GM19468 (cell line): ENCODE results near the gene PRND.
"Not testable (repeated sequence)": the region's sequence is repeated elsewhere in the genome, so short reads cannot be mapped to it uniquely, and the experiment has no call there.

Experiments
- ATAC-seq: cut with Tn5 transposase; IDR thresholded peaks from one replicate; pipeline ENCODE4 v1.9.1; 2021; ENCODE audit warnings: mild to moderate bottlenecking, moderate library complexity, moderate number of reproducible peaks; ENCODE audit not compliant: unreplicated experiment; ENCODE audit errors: extremely low read depth

Gene PRND

DNA sequence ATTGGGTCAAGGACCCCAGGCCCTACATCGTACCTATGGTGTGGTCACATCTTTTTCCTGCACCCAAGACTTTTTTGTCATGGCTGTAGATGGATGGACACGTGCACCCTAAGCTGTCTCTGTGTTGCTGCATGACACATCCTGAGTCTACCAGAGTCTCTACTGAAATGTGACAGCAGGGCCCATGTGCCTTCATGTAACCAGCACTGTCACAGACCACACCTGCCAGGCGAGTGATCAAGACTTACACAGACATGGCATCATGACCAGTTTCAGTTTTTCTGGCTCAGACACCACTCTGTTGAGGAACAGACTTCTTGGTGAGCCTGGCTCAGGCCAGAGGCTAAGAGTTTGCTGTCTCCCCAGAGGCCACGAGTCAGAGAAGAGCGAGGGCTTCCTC is 7.6 kb downstream of the PRND start:
- ATAC-seq: no peak

- ATAC-seq: no peak
These were observed 9.1 kb downstream of the PRND start for GRCh38 chr20:4730780-4731179.

DNA sequence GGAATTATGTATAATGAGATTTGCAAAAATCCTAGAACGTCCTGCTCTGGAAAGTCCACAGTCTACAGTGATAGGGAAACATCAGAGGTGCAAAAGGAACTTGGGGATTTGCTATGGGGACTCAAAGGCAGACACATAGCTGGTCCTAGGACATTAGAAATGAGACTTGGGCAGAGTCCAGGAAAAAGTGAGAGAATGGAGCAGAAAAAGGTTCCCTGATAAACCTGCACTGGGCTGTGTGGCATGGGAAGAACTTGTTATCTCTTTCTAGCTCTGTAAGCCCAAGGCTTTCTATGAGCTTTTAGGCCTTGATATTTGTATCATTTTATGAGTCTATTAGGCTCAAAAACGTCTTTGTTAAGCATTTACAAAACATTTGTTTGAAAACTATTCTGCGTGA is 15.2 kb downstream of the PRND start:
- no peak for ATAC-seq

DNA sequence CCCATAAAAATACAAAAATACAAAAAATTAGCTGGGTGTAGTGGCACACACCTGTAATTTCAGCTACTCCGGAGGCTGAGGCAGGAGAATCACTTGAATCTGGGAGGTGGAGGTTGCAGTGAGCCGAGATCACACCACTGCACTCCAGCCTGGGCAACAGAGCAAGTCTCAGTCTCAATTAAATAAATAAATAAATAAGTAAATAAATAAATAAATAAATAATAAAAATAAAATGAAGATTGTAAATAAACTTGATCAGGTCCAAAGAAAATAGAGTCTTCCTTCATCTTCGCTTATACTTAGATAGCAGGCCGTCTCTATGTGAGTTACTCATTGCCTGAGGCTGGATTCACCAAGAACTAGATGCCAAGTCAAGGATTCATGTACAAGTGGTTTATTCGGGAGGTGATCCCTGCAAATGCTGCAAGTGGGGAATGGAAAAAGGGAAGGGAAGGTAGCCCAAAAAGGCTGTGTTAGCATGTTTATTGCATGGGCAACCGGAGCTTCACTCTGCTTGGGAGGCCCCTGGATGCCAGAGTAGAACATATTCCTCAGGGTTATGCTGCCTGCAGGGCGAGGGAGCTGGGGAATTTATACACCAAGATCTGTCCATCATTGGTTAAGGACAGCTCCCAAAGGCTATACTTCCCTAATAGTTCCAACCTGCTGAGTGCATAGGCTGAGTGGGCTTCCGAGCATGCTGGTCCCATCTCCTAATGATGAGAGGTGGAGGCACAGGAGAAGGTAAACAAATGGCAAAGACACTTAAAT is 16.3 kb downstream of the PRND start:
- no peak for ATAC-seq

- no peak for ATAC-seq
These were observed 19.2 kb downstream of the PRND start for GRCh38 chr20:4740774-4741431.

GRCh38 chr20:4748847-4749246 is 27.1 kb downstream of the PRND start:
- no peak for ATAC-seq

- no peak for ATAC-seq
These were observed 27.6 kb downstream of the PRND start for GRCh38 chr20:4749326-4749725.

DNA sequence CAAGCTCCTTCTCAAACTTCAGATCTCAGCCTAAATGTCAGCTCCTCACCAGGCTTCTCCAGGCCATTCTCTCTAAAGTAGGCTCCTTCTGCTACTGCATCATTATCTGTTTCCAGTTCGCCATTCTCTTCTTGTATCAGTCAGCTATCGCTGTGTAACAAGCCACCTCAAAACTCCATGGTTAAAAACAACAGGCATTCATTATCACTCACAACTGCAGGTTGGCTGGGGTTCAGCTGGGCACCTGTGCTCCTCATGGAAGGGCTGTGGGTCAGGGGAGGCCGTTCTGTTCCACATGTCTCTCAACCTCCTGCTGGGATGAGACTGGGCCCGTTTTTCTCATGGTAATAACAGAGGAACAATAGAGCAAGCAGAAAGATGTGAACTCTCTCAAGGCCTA is 28.7 kb downstream of the PRND start:
- ATAC-seq: no peak

- ATAC-seq: not testable (repeated sequence)
These were observed 37.6 kb downstream of the PRND start for GRCh38 chr20:4759100-4759884.

- no peak for ATAC-seq
These were observed 41.6 kb downstream of the PRND start for GRCh38 chr20:4763261-4763660.

GRCh38 chr20:4763723-4764510 is 42.2 kb downstream of the PRND start:
- no peak for ATAC-seq

GRCh38 chr20:4764805-4765204 is 43.1 kb downstream of the PRND start:
- no peak for ATAC-seq

DNA sequence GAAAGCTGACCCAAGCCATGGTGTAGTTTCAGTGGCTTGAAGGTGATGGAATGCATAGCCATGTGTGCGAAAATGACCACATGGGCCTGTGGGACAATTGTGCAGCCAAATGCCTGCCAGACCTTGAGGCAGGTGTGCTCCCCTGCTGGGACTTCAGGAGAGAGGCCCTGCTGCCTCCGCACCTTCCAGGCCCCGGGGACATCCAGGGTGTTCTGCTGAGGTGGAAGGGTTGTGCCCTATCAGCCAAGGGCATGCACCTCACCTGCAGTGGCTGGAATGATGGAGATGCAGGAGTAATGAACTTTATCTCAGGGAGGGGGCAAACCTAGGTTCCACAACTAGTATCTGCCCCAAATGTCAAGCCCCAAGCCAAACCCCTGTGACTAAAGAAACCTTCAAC is 44.0 kb downstream of the PRND start:
- no peak for ATAC-seq

DNA sequence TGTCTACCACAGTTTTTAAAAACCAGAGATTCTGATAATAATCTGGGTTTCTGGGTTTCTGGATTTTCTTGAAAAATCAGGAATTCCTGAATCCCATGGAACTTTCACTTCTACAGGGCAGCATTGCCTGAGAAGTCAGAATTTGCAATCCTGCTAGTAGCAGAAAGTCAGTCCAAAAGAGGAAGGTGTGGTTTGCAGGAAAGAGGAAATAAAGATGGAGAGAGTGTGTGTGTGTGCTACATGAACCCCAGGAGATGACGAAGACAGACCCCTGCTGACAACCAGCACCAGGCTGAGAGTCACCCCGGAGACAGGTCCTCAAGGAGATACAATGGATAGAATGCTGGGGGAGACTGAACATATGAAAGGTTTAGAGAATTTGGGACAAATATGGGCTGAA is 44.9 kb downstream of the PRND start:
- no peak for ATAC-seq

DNA sequence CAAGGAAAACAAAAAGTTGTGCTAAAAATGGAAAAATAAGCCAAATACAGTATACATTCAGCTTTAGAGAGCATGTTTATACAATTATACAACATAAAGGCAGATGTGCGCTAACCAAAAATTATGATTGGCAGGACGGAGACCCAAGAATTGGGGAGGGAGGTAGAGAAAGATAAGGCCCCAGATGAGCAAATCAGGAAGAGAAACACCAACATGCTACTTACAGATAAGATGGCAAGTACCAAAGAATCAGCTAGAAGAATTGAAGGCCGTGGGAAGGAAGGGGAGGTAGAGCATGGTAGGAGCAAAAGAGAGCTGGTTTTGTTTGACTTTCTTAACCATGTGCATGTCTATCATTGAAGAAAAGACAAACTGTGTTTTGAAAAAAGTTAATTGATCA is 45.4 kb downstream of the PRND start:
- no peak for ATAC-seq

GRCh38 chr20:4769328-4769727 is 47.6 kb downstream of the PRND start:
- ATAC-seq: no peak

DNA sequence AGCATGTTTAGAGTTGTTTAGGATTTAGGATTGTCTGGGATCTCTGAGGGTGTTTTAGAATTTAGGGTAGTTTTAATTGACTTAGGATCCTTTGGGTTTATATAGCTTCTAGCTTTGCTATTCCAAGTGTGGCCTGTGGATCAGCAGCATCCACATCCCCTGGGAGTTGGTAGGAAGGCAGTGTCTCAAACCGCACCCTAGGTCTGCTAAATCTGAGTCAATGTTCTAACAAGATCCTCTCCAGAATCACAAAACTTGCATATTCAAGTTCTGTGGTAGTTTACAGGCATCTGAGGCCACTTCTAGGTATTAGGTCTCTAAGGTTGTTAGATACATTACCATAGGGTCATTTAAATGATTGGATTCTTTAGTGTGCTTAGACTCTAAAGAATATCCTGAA is 48.3 kb downstream of the PRND start:
- ATAC-seq: no peak

DNA sequence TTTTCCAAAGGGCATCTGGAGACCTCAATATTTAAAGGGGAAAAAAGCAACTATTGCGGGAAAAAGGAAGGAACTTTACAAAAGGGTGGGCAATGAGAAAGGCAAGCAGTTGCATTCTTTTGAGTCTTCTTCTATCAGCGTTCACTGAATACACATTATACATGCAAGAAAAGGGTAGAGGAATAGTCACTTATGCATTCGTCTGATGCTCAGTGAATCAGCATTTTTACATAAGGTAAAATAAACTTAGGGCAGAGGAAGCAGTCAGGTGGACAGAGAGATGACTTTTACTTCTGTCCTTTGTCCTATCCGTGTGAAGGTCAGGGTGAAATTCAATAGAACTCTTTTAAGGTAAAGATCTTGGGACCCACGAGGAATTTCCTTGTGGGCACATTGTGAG is 49.3 kb downstream of the PRND start:
- no peak for ATAC-seq

GRCh38 chr20:4772132-4772531 is 50.4 kb downstream of the PRND start:
- no peak for ATAC-seq

GRCh38 chr20:4773014-4773413 is 51.3 kb downstream of the PRND start:
- not testable (repeated sequence) for ATAC-seq
